Psoas muscle (tissue), 8 donors: ENCODE measurements around the gene AMFR. TPM values are rescaled to one million over a fixed set of nuclear protein-coding genes. Genes with fewer than 3 reads are reported as not detected.

Experiments
- ATAC-seq, 4 donors: fragments of 200-7000 bp; cut with Tn5 transposase; one replicate each; pipeline ENCODE4 v1.9.1; 2020; ENCODE audit warnings: moderate library complexity in 3 of 4, mild to moderate bottlenecking in 2 of 4
- DNase-seq, 2 donors: peaks; one replicate each; pipeline ENCODE4 v3.0.0-alpha.2; 2020
- H3K27ac ChIP-seq: fragments of 200-600 bp; one replicate; pipeline ENCODE4 v1.8.0; 2022
- H3K27me3 ChIP-seq, 3 donors: fragments of 200-600 bp in 1 of 3; one replicate each; pipeline versions ENCODE4 v1.6.1 to v1.8.0; 2013 to 2022; ENCODE audit warnings: low read length in 2 of 3, mild to moderate bottlenecking in 2 of 3, moderate library complexity in 1 of 3; ENCODE audit not compliant: insufficient read depth in 3 of 3
- H3K36me3 ChIP-seq, 2 donors: fragments of 200-600 bp in 1 of 2; one replicate each; pipeline versions ENCODE4 v1.6.1 to v1.8.0; 2013 to 2022; ENCODE audit warnings: low read depth in 1 of 2, mild to moderate bottlenecking in 1 of 2, moderate library complexity in 1 of 2; ENCODE audit not compliant: insufficient read depth in 1 of 2
- H3K4me1 ChIP-seq: fragments of 200-600 bp; one replicate; pipeline ENCODE4 v1.8.0; 2022
- H3K4me3 ChIP-seq: fragments of 200-600 bp; one replicate; pipeline ENCODE4 v1.8.0; 2022; ENCODE audit warnings: mild to moderate bottlenecking
- H3K9me3 ChIP-seq: fragments of 200-600 bp; one replicate; pipeline ENCODE4 v1.8.0; 2022
- CTCF ChIP-seq: fragments of 200-600 bp; IDR thresholded peaks from one replicate; pipeline ENCODE4 v1.8.0; 2022; ENCODE audit warnings: antibody characterized with exemption
- WGBS, 3 donors: extraction: QIAGEN DNeasy Blood & Tissue Kit; methylation state at CpG; one replicate each; pipeline versions ENCODE4 v1.1.6 to v1.1.7; 2013; 5-methylcytosine and 5-hydroxymethylcytosine counted together
- intact Hi-C, 2 donors: fragments of 100-400 bp; cut with DNase I; formaldehyde crosslinking; loops; one replicate each; pipeline versions ENCODE4 v1.11.0 to v1.14.2; 2022
- polyA plus RNA-seq, 3 donors: library from polyadenylated mRNA; stranded (reverse); fragments of 200-250 nt; gene quantifications; one replicate each; pipeline ENCODE4 v1.2.3, GENCODE V29; 2013
- total RNA-seq, 4 donors: library from RNA; stranded (reverse); fragmentation: NEBNext Ultra II Directional in 2 of 4; extraction: Animal tissue kit (Norgen Biotek cat#: 25700) in 2 of 4; gene quantifications; one replicate each; pipeline versions ENCODE4 v1.2.1 to v1.2.4, GENCODE V29; 2021 to 2023
- donor health status: healthy with polysubstance abuse.
- donor health status: DM: no; HTN: no; CAD: no; lungs with moderate emphysema.
- donor health status: Bipolar disorder and iron deficiency.
- donor health status: healthy.
- donor health status: DM: yes; HTN: yes; CAD: no.
- donor health status: DM: no; HTN: no; CAD: no.
- donor health status: DM: no; HTN: no; CAD: no.
- donor health status: DM: yes; HTN: yes; CAD: no.

Gene AMFR
- total and polyA plus RNA-seq, 7 donors, result 106 to 453 (median 193) TPM

DNA sequence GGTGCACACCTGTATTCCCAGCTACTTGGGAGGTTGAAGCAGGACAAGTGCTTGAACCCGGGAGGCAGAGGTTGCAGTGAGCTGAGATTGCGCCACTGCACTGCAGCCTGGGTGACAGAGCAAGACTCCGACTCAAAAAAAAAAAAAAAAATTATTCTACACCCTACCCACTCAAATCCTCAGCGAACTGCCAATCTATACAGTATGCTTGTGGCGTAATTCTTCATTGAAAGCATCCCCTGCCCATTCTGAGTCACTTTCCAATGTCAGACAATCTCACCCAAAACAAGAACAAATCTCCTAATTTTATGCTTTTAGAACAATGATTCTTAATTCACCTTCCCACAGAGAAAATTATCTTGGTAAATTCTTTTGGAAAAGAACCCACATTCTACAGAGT is 12.0 kb downstream of the AMFR start:
- Histone ChIP-seq H3K27me3 (no peaks in the 10 kb centered on the region), H3K4me1 (peaks cover 53% of the 10 kb centered on the region), H3K4me3 (no peak overlapping the region), H3K9me3 (no peaks in the 10 kb centered on the region), H3K27ac (no peak overlapping the region), H3K36me3 (peaks cover 7 to 46% of the 10 kb centered on the region in 2 donors)
- DNase-seq (no peak), ATAC-seq (no peak)
- 77 to 92% (median 85%) methylated on average over 5 of the region's 5 CpGs for WGBS, 3 donors
- intact Hi-C loops, result no loop called here
- no peak for TF ChIP-seq CTCF

- intact Hi-C loops, result no loop called here
Measured at GRCh38 chr16:56411624-56412023, 13.7 kb downstream of the AMFR start.

GRCh38 chr16:56411123-56411522 is 14.2 kb downstream of the AMFR start:
- no peak for TF ChIP-seq CTCF
- 62 to 71% (median 64%) methylated on average over 5 of the region's 5 CpGs for WGBS, 3 donors

More at GRCh38 chr16:56411624-56412023, 13.7 kb downstream of the AMFR start:
- H3K36me3 ChIP-seq, result peaks cover 12 to 63% of the 10 kb centered on the region in 2 donors
- peak; percentile 31 to 84 (median 82) for ATAC-seq
- H3K27me3 ChIP-seq, result no peaks in the 10 kb centered on the region
- peak overlapping the region; percentile 56 for H3K27ac ChIP-seq
- TF ChIP-seq CTCF, result no peak
- H3K9me3 ChIP-seq, result no peaks in the 10 kb centered on the region
- 25 to 51% (median 43%) methylated on average over 2 of the region's 2 CpGs for WGBS, 3 donors
- peaks cover 59% of the 10 kb centered on the region for H3K4me1 ChIP-seq
- no peak overlapping the region for H3K4me3 ChIP-seq
- no peak for DNase-seq

GRCh38 chr16:56409195-56409594 is 16.1 kb downstream of the AMFR start:
- intact Hi-C loops, result no loop called here
- 62 to 84% (median 70%) methylated on average over 4 of the region's 4 CpGs for WGBS, 3 donors

More at GRCh38 chr16:56411123-56411522, 14.2 kb downstream of the AMFR start:
- no peak overlapping the region for H3K4me3 ChIP-seq
- H3K27ac ChIP-seq, result peak overlapping the region; percentile 56
- peaks cover 54% of the 10 kb centered on the region for H3K4me1 ChIP-seq
- H3K36me3 ChIP-seq, result peaks cover 12 to 64% of the 10 kb centered on the region in 2 donors
- intact Hi-C loops, result no loop called here
- DNase-seq, result no peak
- no peaks in the 10 kb centered on the region for H3K27me3 ChIP-seq
- H3K9me3 ChIP-seq, result no peaks in the 10 kb centered on the region
- ATAC-seq, result peak; percentile 39 to 70 (median 67)

More at GRCh38 chr16:56409195-56409594, 16.1 kb downstream of the AMFR start:
- Histone ChIP-seq H3K27ac (peak overlapping the region; percentile 54), H3K9me3 (no peaks in the 10 kb centered on the region), H3K27me3 (no peaks in the 10 kb centered on the region), H3K4me1 (peaks cover 38% of the 10 kb centered on the region), H3K4me3 (no peak overlapping the region), H3K36me3 (peaks cover 15 to 75% of the 10 kb centered on the region in 2 donors)
- ATAC-seq (peak; percentile 49 to 64 (median 58)), DNase-seq (no peak)
- TF ChIP-seq CTCF, result no peak
